Neural cell (in vitro differentiated cells): ENCODE measurements around the gene UNC45A.

ENCODE experiments used
- CTCF ChIP-seq: fragments of 450-650 bp; IDR thresholded peaks from 2 replicates; pipeline ENCODE4 v1.5.1; 2014; ENCODE audit warnings: antibody characterized with exemption, mild to moderate bottlenecking, moderate library complexity; ENCODE audit not compliant: poor library complexity, severe bottlenecking
- EP300 ChIP-seq: fragments of 450-650 bp; conservative IDR thresholded peaks from 2 replicates; pipeline ENCODE4 v1.6.1; 2014; ENCODE audit warnings: antibody characterized with exemption, mild to moderate bottlenecking, moderate library complexity; ENCODE audit not compliant: poor library complexity, severe bottlenecking
- EZH2 ChIP-seq: fragments of 200-600, 300-800 bp; shearing (Covaris generic), sonication (generic); IDR thresholded peaks from 2 replicates; pipeline ENCODE4 v1.6.1; 2014; ENCODE audit warnings: antibody characterized with exemption, low read length, borderline replicate concordance, mild to moderate bottlenecking; ENCODE audit not compliant: insufficient read depth, poor library complexity, severe bottlenecking
- POLR2AphosphoS5 ChIP-seq: IDR thresholded peaks from 2 replicates; pipeline ENCODE4 v1.6.1; 2012
- REST ChIP-seq: IDR thresholded peaks from 2 replicates; pipeline ENCODE4 v1.6.1; 2012; ENCODE audit warnings: borderline replicate concordance
- SMC3 ChIP-seq: fragments of 450-650 bp; conservative IDR thresholded peaks from 2 replicates; pipeline ENCODE4 v1.6.1; 2014; ENCODE audit warnings: antibody characterized with exemption, mild to moderate bottlenecking, moderate library complexity; ENCODE audit not compliant: poor library complexity
- TAF1 ChIP-seq: IDR thresholded peaks from 2 replicates; pipeline ENCODE4 v1.6.1; 2012; ENCODE audit warnings: low read depth

DNA sequence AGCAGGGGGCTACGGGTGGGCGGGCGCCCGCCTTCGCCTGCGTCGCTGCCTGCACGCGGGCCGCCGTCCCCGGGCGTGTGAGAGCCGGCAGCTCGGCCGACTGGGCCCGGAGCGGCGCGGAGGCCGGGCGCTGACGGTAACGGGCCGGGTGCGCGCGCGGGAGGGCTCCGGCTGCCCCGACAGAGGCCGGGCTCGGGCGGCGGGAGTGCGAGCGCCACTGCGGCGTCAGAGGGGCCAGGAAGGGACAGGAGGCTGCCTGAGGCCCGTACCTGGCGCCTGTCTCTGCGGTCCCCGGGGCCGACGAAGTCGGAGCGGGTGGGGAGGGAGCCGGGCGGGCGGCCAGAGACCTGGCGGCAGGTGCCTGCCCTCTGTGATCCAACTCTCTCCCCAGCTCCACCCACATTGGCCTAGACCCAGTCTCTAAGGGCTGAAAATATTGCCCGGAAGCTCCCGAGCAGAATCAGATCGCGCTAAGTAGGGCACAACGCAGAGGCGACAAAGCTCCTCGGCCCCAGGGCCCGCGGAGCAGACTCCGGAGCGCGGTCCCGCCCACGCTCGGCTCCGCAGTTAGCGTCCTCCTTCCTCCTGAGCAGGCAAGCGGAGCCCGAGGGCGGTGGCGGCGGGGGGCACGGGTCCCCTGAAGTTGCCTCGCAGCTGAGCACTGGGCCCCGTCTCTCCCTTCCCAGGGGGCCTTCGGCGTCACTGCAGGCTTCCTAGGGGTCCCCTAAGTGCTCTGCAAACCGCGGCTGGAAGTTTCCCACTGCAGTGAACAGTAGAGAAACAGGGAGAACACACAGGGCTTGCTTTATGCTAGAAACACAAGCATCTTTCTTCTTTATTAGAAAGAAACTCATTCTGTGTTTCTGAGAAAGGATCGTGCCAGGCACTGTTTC is 32.0 kb upstream of the UNC45A start, which contains the start of gene MAN2A2:
- TF ChIP-seq CTCF, result no peak
- no peak for TF ChIP-seq EZH2
- no peak for TF ChIP-seq SMC3
- no peak for TF ChIP-seq EP300
- no peak for TF ChIP-seq POLR2AphosphoS5
- TF ChIP-seq REST, result peak; percentile 39
- TF ChIP-seq TAF1, result no peak
